Urothelium cell line (cell line): ENCODE measurements around the gene CHRM1.
"Not testable (repeated sequence)": the region's sequence is repeated elsewhere in the genome, so short reads cannot be mapped to it uniquely, and the experiment has no call there.

ENCODE experiments used
- DNase-seq: peaks from one replicate; pipeline ENCODE4 v3.0.0; 2011; ENCODE audit warnings: low spot score, mixed read lengths
- FAIRE-seq: peaks from 2 replicates; lab custom pipeline; 2011; peaks lifted over from hg19 to GRCh38; lab: Jason Lieb, UNC

CHRM1 gene

DNA sequence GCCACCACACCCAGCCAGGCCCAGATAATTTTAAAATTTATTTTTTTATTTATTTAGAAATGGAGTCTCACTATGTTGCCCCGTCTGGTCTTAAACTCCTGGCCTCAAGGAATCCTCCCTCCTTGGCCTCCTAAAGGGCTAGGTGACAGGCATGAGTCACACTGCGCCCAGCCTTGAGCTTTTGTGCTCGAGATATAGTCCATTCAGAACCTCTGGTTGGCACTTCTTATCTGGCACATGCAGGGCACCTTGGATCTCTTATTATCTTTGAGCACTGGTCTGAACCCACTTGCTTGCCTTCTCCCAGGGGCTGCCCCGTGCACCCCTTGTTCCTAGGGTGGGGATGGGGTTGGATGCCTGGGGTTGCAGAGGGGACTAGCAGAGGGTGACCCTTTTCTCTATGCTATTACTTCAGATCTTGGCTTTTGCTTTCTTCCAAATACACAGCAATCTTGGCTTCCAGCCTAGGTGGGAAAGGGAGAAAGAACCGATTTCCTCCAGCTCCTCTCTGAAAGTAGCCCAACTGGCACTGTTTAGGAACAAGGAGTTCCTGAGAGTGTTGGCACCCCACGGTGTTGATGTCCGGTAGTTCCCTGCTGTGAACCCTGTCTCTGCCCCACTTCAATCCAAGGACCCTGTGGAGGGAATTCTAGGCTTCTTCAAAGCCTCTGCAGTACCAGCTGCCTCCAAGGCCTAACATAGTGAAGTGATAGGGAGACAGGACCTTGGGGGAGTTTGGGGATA lies 41.8 kb downstream of the CHRM1 start:
- FAIRE-seq = no peak
- no peak for DNase-seq

DNA sequence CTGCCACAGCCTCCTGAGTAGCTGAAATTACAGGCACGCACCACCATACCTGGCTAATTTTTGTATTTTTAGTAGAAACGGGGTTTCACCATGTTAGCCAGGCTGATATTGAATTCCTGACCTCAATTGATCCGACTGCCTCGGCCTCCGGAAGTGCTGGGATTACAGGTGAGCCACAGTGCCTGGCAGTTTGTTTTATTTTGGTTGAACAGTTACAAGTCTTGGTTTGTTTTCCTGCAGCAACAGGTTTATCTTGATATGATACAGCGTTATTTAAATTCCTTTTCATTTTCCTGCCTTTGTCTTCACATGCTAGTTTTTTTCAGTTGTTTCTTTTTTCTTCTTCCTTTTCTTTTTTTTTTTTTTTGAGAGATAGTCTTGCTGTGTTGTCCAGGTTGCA lies 44.5 kb downstream of the CHRM1 start:
- FAIRE-seq (no peak), DNase-seq (no peak)

DNA sequence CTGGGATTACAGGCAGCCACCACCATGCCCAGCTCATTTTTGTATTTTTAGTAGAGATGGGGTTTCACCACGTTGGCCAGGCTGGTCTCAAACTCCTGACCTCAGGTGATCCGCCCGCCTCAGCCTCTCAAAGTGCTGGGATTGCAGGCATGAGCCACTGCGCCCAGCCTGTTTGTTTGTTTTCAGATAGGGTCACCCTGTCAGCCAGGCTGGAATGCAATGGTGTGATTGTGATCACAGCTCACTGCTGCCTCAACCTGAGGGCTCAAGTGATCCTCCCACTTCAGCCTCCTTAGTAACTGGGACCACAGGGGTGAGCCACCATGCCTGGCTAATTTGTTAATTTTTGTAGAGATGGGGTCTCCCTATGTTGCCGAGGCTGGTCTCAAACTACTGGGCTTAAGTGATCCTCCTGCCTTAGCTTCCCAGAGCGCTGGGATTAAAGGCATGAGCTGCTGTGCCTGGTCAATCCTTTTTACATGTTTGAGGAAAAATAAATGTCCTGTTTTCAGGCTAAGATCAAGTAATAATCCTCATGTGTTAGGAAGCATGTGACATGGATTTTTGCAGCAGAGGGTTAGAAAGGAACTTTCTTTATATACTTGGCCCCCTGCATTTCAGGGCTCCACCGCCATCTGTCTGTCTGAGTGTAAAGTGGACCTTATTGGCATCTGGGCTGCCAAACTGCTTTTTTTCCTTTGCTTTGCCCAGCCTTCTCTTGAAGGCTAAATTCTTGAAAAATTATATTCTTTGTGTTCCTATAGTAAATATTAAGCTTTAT lies 45.3 kb downstream of the CHRM1 start:
- no peak for FAIRE-seq

DNA sequence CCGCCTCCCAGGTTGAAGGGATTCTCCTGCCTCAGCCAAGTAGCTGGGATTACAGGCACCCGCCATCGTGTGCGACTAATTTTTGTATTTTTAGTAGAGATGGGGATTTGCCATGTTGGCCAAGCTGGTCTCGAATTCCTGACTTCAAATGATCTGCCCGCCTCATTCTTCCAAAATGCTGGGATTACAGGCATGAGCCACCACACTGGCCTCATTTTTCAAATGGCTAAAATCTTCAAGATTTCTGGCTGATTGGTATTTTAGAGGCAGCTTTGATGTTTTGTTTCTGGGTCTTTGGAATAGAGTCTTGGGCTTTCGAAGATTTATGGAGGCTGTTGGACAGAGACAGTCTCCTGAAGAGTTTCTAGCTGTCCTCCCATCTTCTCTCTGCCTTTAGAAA lies 46.3 kb downstream of the CHRM1 start:
- FAIRE-seq = no peak

More for the DNA sequence above, 45.3 kb downstream of the CHRM1 start:
- DNase-seq = no peak

DNA sequence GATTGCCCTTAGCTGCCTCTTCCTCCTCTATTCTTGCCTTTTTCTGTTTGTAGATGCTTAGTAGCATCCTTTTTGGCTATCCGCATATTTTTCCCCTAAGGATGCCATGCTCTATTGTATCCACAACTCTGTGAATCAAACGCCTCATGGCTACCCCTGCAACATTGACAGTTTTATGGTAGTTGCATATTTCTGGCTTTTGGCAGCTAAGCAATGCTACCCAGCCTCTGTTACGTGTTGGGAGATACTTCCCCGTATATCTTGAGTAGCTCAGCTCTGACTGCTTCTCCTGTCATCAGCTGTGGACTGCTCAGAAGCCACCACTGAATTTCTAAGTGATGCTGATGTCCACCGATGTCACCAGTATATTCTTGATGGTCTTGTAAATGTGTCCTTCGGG lies 55.5 kb downstream of the CHRM1 start:
- FAIRE-seq = no peak
- DNase-seq = no peak

More for the DNA sequence above, 46.3 kb downstream of the CHRM1 start:
- DNase-seq = no peak

DNA sequence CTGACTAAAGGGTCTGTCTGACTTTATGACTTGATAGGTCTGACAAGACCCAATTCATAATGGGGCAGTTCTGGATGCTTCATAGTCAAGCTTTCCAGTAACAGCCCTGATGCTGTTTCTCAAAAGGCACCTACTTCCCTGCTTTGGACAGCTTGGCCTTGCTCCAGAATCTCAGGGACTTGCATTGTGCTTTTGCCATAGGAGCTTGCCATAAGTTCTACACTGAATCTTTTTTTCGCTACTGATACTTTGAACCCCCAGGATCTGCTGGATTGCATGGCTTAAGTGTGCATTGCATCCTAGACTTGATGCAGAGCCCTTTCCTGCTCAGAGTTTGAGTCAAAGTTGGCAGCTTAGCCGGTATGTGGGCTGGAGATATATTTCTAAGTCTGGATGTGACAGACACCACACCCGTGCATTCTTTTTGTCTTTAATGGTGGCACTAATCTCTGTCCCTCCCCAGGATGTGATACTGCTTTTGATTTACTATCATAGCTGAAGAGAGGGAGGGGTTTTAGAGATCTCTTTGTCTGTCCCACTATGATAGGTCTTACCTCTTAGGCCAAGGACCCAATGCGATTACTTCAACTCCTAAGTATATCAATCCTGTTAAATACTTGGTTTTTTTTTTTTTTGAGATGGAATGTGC lies 57.4 kb downstream of the CHRM1 start:
- no peak for FAIRE-seq

DNA sequence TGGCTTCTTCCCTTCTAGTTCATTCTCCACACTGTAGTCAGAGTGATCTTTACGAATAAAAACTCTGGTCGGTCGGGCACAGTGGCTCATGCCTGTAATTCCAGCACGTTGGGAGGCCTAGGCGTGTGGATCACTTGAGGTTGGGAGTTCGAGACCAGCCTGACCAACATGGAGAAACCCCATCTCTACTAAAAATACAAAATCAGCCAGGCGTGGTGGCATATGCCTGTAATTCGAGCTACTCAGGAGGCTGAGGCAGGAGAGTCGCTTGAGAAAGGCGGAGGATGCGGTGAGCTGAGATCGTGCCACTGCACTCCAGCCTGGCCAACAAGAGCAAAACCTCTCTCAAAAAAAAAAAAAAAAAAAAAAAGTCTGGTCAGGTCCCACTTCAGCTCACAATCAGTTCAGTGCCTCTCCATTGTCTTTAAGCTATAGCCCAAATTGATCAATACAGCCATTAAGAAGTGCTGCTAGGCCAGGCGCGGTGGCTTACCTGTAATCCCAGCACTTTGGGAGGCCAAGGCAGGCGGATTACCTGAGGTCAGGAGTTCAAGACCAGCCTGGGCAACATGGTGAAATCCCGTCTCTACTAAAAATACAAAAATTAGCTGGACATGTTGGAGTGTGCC lies 59.5 kb downstream of the CHRM1 start:
- DNase-seq, FAIRE-seq: not testable (repeated sequence)

More for the DNA sequence above, 57.4 kb downstream of the CHRM1 start:
- DNase-seq = no peak

DNA sequence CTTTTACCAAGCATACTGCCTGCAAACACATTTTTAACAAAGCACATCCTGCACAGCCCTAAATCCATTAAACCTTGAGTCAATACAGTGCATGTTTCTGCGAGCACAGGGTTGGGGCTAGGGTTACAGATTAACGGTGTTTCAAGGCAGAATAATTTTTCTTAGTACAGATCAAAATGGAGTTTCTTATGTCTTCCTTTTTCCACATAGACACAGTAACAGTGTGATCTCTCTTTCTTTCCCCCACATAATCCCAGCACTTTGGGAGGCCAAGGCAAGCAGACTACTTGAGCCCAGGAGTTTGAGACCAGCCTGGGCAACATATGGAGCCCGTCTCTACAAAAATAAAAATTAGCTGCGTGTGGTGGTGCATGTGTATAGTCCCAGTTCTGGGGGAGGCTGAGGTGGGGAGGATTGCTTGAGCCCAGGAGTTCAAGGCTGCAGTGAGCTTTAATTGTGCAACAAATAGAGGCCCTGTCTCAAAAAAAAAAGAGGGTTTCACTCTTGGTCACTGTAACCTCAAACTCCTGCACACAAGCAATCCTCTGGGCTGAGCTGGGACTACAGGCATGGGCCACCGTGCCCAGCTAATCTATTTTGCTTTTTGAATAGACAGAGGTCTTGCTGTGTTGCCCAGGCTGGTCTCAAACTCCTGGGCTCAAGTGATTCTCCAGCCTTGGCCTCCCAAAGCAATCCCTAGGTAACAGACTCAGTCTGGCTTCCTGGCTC lies 60.2 kb downstream of the CHRM1 start:
- FAIRE-seq = no peak
- no peak for DNase-seq

DNA sequence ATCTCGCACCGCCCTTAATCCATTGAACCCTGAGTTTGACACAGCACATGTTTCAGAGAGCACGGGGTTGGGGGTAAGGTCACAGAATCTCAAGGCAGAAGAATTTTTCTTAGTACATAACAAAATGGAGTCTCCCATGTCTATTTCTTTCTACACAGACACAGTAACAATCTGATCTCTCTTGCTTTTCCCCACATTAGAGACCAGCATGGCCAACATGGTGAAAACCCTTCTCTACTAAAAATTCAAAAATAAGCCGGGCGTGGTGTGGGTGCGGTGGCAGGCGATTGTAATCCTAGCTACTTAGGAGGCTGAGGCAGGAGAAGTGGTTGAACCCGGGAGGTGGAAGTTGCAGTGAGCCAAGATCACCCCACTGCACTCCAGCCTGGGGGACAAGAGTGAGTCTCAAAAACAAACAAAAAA lies 61.9 kb downstream of the CHRM1 start:
- not testable (repeated sequence) for DNase-seq, FAIRE-seq
